HT1080 (cell line): ENCODE results near the gene ODF4. TPM values are rescaled to one million over a fixed set of nuclear protein-coding genes. Genes with fewer than 3 reads are reported as not detected.
"Not testable (repeated sequence)": the region's sequence is repeated elsewhere in the genome, so short reads cannot be mapped to it uniquely, and the experiment has no call there.

Experiments used
- DNase-seq: peaks from one replicate; pipeline ENCODE4 v3.0.0-alpha.2; 2015; ENCODE audit warnings: low read depth
- total RNA-seq: library from RNA; depleted of rRNA; stranded (reverse); fragments of >200 nt; shearing (Covaris generic); gene quantifications from 2 replicates; pipeline ENCODE4 v1.2.3, GENCODE V29; 2014

ODF4 gene
- total RNA-seq, 1 experiment from 2014 or later = not detected

- DNase-seq = no peak
Measured at GRCh38 chr17:8368193-8368592, 28.6 kb downstream of the ODF4 start.

- DNase-seq = no peak
Measured at GRCh38 chr17:8369944-8370343, 30.3 kb downstream of the ODF4 start.

- DNase-seq = no peak
Measured at GRCh38 chr17:8371786-8372185, 32.1 kb downstream of the ODF4 start.

- no peak for DNase-seq
Measured at GRCh38 chr17:8372422-8372821, 32.8 kb downstream of the ODF4 start.

GRCh38 chr17:8373856-8374255 lies 34.2 kb downstream of the ODF4 start:
- not testable (repeated sequence) for DNase-seq

GRCh38 chr17:8375738-8376259 lies 36.2 kb downstream of the ODF4 start:
- DNase-seq = no peak

- peak; percentile 85 for DNase-seq
Measured at GRCh38 chr17:8376271-8377067, 36.8 kb downstream of the ODF4 start, which contains the start of gene KRABD2. Gene KRABD2, minus strand, starts transcription at chr17:8376704.

GRCh38 chr17:8377422-8377821 lies 37.8 kb downstream of the ODF4 start:
- no peak for DNase-seq

GRCh38 chr17:8378117-8378516 lies 38.5 kb downstream of the ODF4 start:
- DNase-seq = not testable (repeated sequence)

- DNase-seq = no peak
Measured at GRCh38 chr17:8380049-8380448, 40.4 kb downstream of the ODF4 start.

GRCh38 chr17:8382052-8382879 lies 42.6 kb downstream of the ODF4 start:
- peak; percentile 30 for DNase-seq

- DNase-seq = no peak
Measured at GRCh38 chr17:8382880-8383142, 43.2 kb downstream of the ODF4 start.

- peak; percentile 98 for DNase-seq
Measured at GRCh38 chr17:8383143-8383822, 43.6 kb downstream of the ODF4 start, which contains the start of gene RPL26. Gene RPL26, minus strand, starts transcription at chr17:8383193. Its CDS starts 883 bp downstream, at chr17:8382310.

- DNase-seq = peak; percentile 79
Measured at GRCh38 chr17:8384801-8385378, 45.2 kb downstream of the ODF4 start.

GRCh38 chr17:8386841-8387240 lies 47.2 kb downstream of the ODF4 start:
- no peak for DNase-seq

- no peak for DNase-seq
Measured at GRCh38 chr17:8387914-8388651, 48.4 kb downstream of the ODF4 start.

- DNase-seq = peak; percentile 30
Measured at GRCh38 chr17:8391711-8392110, 52.1 kb downstream of the ODF4 start.

GRCh38 chr17:8392274-8392673 lies 52.6 kb downstream of the ODF4 start:
- no peak for DNase-seq

GRCh38 chr17:8392674-8393469 lies 53.2 kb downstream of the ODF4 start:
- no peak for DNase-seq
